GM12891 (cell line): ENCODE data around the gene BCR.

Experiments used
- POLR2A ChIP-seq: IDR thresholded peaks from 2 replicates; pipeline ENCODE4 v1.6.1; 2011; ENCODE audit warnings: low read depth, low read length, control low read depth
- POLR2AphosphoS5 ChIP-seq: IDR thresholded peaks from 2 replicates; pipeline ENCODE4 v1.6.1; 2011; ENCODE audit warnings: low read depth, low read length, control low read depth
- POU2F2 ChIP-seq: IDR thresholded peaks from 2 replicates; pipeline ENCODE4 v1.6.1; 2011; ENCODE audit warnings: low read depth, mild to moderate bottlenecking, control low read depth, low read length, moderate library complexity
- SPI1 ChIP-seq: IDR thresholded peaks from 2 replicates; pipeline ENCODE4 v1.6.1; 2011; ENCODE audit warnings: low read depth, low read length, control low read depth

DNA sequence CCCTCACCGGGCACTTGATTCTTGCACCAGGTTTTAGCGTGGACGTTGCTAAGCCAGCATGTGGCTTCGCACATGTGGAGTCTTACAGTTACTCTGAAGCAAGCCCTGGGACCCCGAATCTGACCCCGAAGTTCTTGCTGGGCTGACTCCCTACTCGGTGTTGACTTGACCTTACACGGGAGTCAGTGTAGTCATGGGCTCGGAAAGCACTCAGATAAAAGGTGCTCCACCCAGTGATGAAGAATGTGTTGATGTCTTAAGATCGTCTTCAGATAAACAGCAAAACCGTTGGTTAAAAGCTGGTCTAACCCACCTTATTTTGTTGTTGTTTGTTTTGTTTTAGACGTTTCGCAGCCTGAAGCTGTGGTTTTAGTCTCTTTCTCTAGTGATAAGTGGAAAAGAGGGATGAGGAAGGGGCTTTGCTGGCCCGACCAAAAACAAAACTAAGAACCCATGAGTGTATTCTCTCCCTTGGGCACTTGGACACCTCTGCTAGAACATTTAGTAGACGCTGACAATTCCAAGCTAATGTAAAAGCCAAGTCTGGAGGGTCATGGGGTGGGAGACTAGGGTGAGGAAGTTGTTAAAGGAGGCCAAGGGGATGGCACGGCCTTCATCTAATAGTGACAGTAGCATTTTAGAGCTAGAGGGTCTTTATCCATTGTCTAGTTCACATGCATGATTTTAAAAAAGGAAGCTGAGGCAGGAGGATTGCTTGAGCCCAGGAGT, 69.9 kb downstream of the BCR start:
- no peak for TF ChIP-seq POLR2A
- TF ChIP-seq SPI1, result no peak
- TF ChIP-seq POLR2AphosphoS5, result no peak
- TF ChIP-seq POU2F2, result no peak
